WTC11 (cell line): ENCODE results near the gene KRT1. TPM values are rescaled to one million over a fixed set of nuclear protein-coding genes. Genes with fewer than 3 reads are reported as not detected.

Source experiments
- ATAC-seq: fragments of 200-7000 bp; cut with Tn5 transposase; 2 replicates; pipeline ENCODE4 v1.10.0; 2021; ENCODE audit warnings: mild to moderate bottlenecking, moderate library complexity
- CTCF ChIA-PET: fragments of 300-600 bp; sonication (Branson Sonifier 250); formaldehyde crosslinking; loops from one replicate; lab custom pipeline; 2021; ENCODE audit warnings: antibody characterized with exemption; lab: Charles Lee
- POLR2A ChIA-PET: fragments of 350-600 bp; sonication (Branson Sonifier 250); formaldehyde crosslinking; loops from one replicate; lab custom pipeline; 2021; ENCODE audit warnings: antibody characterized with exemption; lab: Charles Lee
- DNase-seq: peaks from one replicate; pipeline ENCODE4 v3.0.0; 2021; ENCODE audit warnings: low spot score
- H3K27ac Mint-ChIP-seq: 2 replicates; pipeline ENCODE4 v1.8.0; 2021; ENCODE audit warnings: mixed read lengths
- H3K27me3 Mint-ChIP-seq: 2 replicates; pipeline ENCODE4 v1.8.0; 2021; ENCODE audit warnings: low read depth, mild to moderate bottlenecking, moderate library complexity, mixed read lengths
- H3K36me3 Mint-ChIP-seq: 2 replicates; pipeline ENCODE4 v1.8.0; 2021; ENCODE audit warnings: mixed read lengths
- H3K4me1 Mint-ChIP-seq: 2 replicates; pipeline ENCODE4 v1.8.0; 2022; ENCODE audit warnings: mixed read lengths
- H3K4me3 Mint-ChIP-seq: 2 replicates; pipeline ENCODE4 v1.8.0; 2021; ENCODE audit warnings: mild to moderate bottlenecking, moderate library complexity, mixed read lengths
- H3K9me3 Mint-ChIP-seq: 2 replicates; pipeline ENCODE4 v1.8.0; 2021; ENCODE audit warnings: mixed read lengths
- ATF2 ChIP-seq: sonication (generic); formaldehyde crosslinking; IDR thresholded peaks from 2 replicates; pipeline ENCODE4 v1.8.1; 2022; ENCODE audit warnings: low read depth, missing genetic modification reagents, borderline replicate concordance
- ATF6 ChIP-seq: sonication (generic); formaldehyde crosslinking; IDR thresholded peaks from 2 replicates; pipeline ENCODE4 v1.8.1; 2023; ENCODE audit warnings: mild to moderate bottlenecking, missing genetic modification reagents
- ELF4 ChIP-seq: sonication (generic); formaldehyde crosslinking; IDR thresholded peaks from 2 replicates; pipeline ENCODE4 v1.8.1; 2022; ENCODE audit warnings: low read depth, mild to moderate bottlenecking, moderate library complexity, missing genetic modification reagents
- ESRRA ChIP-seq: sonication (generic); formaldehyde crosslinking; IDR thresholded peaks from 2 replicates; pipeline ENCODE4 v1.8.1; 2022; ENCODE audit warnings: mild to moderate bottlenecking, missing genetic modification reagents, borderline replicate concordance
- FOXP1 ChIP-seq: sonication (generic); formaldehyde crosslinking; IDR thresholded peaks from 2 replicates; pipeline ENCODE4 v1.8.0; 2022; ENCODE audit warnings: missing genetic modification reagents, mild to moderate bottlenecking, moderate library complexity, borderline replicate concordance
- GABPB1 ChIP-seq: sonication (generic); formaldehyde crosslinking; IDR thresholded peaks from 2 replicates; pipeline ENCODE4 v1.8.1; 2023; ENCODE audit warnings: mild to moderate bottlenecking, missing genetic modification reagents
- HMGXB4 ChIP-seq: sonication (generic); formaldehyde crosslinking; IDR thresholded peaks from 2 replicates; pipeline ENCODE4 v1.8.1; 2023; ENCODE audit warnings: mild to moderate bottlenecking, moderate library complexity, missing genetic modification reagents
- JUN ChIP-seq: sonication (generic); formaldehyde crosslinking; IDR thresholded peaks from 2 replicates; pipeline ENCODE4 v1.8.0; 2023; ENCODE audit warnings: mild to moderate bottlenecking, missing genetic modification reagents
- MAX ChIP-seq: sonication (generic); formaldehyde crosslinking; IDR thresholded peaks from 2 replicates; pipeline ENCODE4 v1.8.0; 2022; ENCODE audit warnings: mild to moderate bottlenecking, missing genetic modification reagents
- NFE2L1 ChIP-seq: sonication (generic); formaldehyde crosslinking; IDR thresholded peaks from 2 replicates; pipeline ENCODE4 v1.8.1; 2023; ENCODE audit warnings: missing genetic modification reagents
- NR2C2 ChIP-seq: sonication (generic); formaldehyde crosslinking; IDR thresholded peaks from 2 replicates; pipeline ENCODE4 v1.8.0; 2022; ENCODE audit warnings: mild to moderate bottlenecking, missing genetic modification reagents
- PRDM15 ChIP-seq: sonication (generic); formaldehyde crosslinking; IDR thresholded peaks from 2 replicates; pipeline ENCODE4 v1.8.0; 2022; ENCODE audit warnings: missing genetic modification reagents
- PREB ChIP-seq: sonication (generic); formaldehyde crosslinking; IDR thresholded peaks from 2 replicates; pipeline ENCODE4 v1.8.1; 2022; ENCODE audit warnings: mild to moderate bottlenecking, missing genetic modification reagents, moderate library complexity, borderline replicate concordance
- STAT6 ChIP-seq: sonication (generic); formaldehyde crosslinking; conservative IDR thresholded peaks from 2 replicates; pipeline ENCODE4 v1.8.1; 2023; ENCODE audit warnings: mild to moderate bottlenecking, low read depth, missing genetic modification reagents, moderate library complexity
- TEAD1 ChIP-seq: sonication (generic); formaldehyde crosslinking; IDR thresholded peaks from 2 replicates; pipeline ENCODE4 v1.8.0; 2022; ENCODE audit warnings: mild to moderate bottlenecking, missing genetic modification reagents
- ZNF219 ChIP-seq: sonication (generic); formaldehyde crosslinking; IDR thresholded peaks from 2 replicates; pipeline ENCODE4 v1.8.0; 2023; ENCODE audit warnings: missing genetic modification reagents, mild to moderate bottlenecking, borderline replicate concordance
- ZNF232 ChIP-seq: sonication (generic); formaldehyde crosslinking; IDR thresholded peaks from 2 replicates; pipeline ENCODE4 v1.8.0; 2022; ENCODE audit warnings: mild to moderate bottlenecking, missing genetic modification reagents
- ZNF671 ChIP-seq: fragments of 250-450 bp; sonication (Bioruptor Pico); IDR thresholded peaks from 2 replicates; pipeline ENCODE4 v1.8.0; 2021; ENCODE audit warnings: mild to moderate bottlenecking
- total RNA-seq: library from RNA; stranded (reverse); gene quantifications from 3 replicates; pipeline ENCODE4 v1.2.3, GENCODE V29; 2021

KRT1 gene
- total RNA-seq, 1 experiment from 2014 or later, result not detected

- Mint-ChIP-seq H3K27ac (no peak overlapping the region), H3K4me1 (no peaks in the 10 kb centered on the region), H3K9me3 (no peaks in the 10 kb centered on the region), H3K36me3 (no peaks in the 10 kb centered on the region), H3K4me3 (no peak overlapping the region), H3K27me3 (no peaks in the 10 kb centered on the region)
- ChIA-PET CTCF (interaction anchor here (0.7 to 1.0 kb wide), 3 partner anchors 28 to 208 kb away, joined by 3 to 5 read pairs (median 3); no protein-coding TSS in a partner anchor), POLR2A (no interaction called here)
- no peak for ATAC-seq
- TF ChIP-seq NR2C2 (CRISPR knock-in tag) (no peak), STAT6 (CRISPR knock-in tag) (no peak), ZNF671 (no peak)
- DNase-seq, result no peak
These were observed 17.3 kb downstream of the KRT1 start for GRCh38 chr12:52662918-52663229.

GRCh38 chr12:52662093-52662917, 17.9 kb downstream of the KRT1 start:
- Mint-ChIP-seq H3K4me3 (no peak overlapping the region), H3K27me3 (no peaks in the 10 kb centered on the region), H3K9me3 (no peaks in the 10 kb centered on the region), H3K36me3 (no peaks in the 10 kb centered on the region), H3K4me1 (no peaks in the 10 kb centered on the region), H3K27ac (no peak overlapping the region)
- DNase-seq (no peak), ATAC-seq (no peak)
- CTCF ChIA-PET, result interaction anchor here (0.7 to 1.0 kb wide), 2 partner anchors 29 to 208 kb away, joined by 3 to 5 read pairs; no protein-coding TSS in a partner anchor
- POLR2A ChIA-PET, result no interaction called here
- no peak for TF ChIP-seq FOXP1 (CRISPR knock-in tag)
- TF ChIP-seq ATF6 (CRISPR knock-in tag), result no peak
- no peak for TF ChIP-seq ZNF232 (CRISPR knock-in tag)
- TF ChIP-seq PREB (CRISPR knock-in tag), result no peak
- TF ChIP-seq ELF4 (CRISPR knock-in tag), result no peak
- no peak for TF ChIP-seq MAX (CRISPR knock-in tag)
- TF ChIP-seq ESRRA (CRISPR knock-in tag), result no peak
- no peak for TF ChIP-seq ZNF671
- TF ChIP-seq PRDM15 (CRISPR knock-in tag), result no peak
- no peak for TF ChIP-seq TEAD1 (CRISPR knock-in tag)
- no peak for TF ChIP-seq ATF2 (CRISPR knock-in tag)
- no peak for TF ChIP-seq NFE2L1 (CRISPR knock-in tag)
- TF ChIP-seq JUN, result no peak
- TF ChIP-seq ZNF219 (CRISPR knock-in tag), result no peak
- no peak for TF ChIP-seq GABPB1 (CRISPR knock-in tag)
- no peak for TF ChIP-seq HMGXB4 (CRISPR knock-in tag)
